SK-N-SH treated with all-trans-retinoic acid at 6 μM for 48 hours (cell line): ENCODE measurements around the gene ST6GALNAC3.
A peak's percentile ranks its signal among the peaks of the same experiment; 100 is the strongest.

ENCODE experiments used
- ATAC-seq: fragments of 200-7000 bp; cut with Tn5 transposase; 3 replicates; pipeline ENCODE4 v1.9.1; 2020; ENCODE audit warnings: mild to moderate bottlenecking, moderate library complexity
- ARNTL ChIP-seq: fragments of 450-650 bp; formaldehyde crosslinking; IDR thresholded peaks from 2 replicates; pipeline ENCODE4 v1.5.0; 2020; ENCODE audit warnings: low read depth, mild to moderate bottlenecking, moderate library complexity, borderline replicate concordance
- BACH2 ChIP-seq: fragments of 250-450 bp; sonication (Bioruptor Pico); IDR thresholded peaks from 2 replicates; pipeline ENCODE4 v1.9.0; 2021; ENCODE audit warnings: mild to moderate bottlenecking, borderline replicate concordance
- CSDC2 ChIP-seq: fragments of 250-450 bp; sonication (Bioruptor Pico); IDR thresholded peaks from 2 replicates; pipeline ENCODE4 v1.5.0; 2020; ENCODE audit warnings: mild to moderate bottlenecking, moderate library complexity
- ESRRG ChIP-seq: fragments of 250-450 bp; sonication (Bioruptor Pico); IDR thresholded peaks from 2 replicates; pipeline ENCODE4 v1.6.1; 2021; ENCODE audit warnings: mild to moderate bottlenecking
- GLIS3 ChIP-seq: fragments of 250-450 bp; sonication (Bioruptor Pico); IDR thresholded peaks from 2 replicates; pipeline ENCODE4 v1.5.0; 2020; ENCODE audit warnings: mild to moderate bottlenecking, moderate library complexity
- ISL1 ChIP-seq: fragments of 250-450 bp; sonication (Bioruptor Pico); IDR thresholded peaks from 2 replicates; pipeline ENCODE4 v2.1.2; 2022; ENCODE audit warnings: mild to moderate bottlenecking, moderate library complexity
- OSR1 ChIP-seq: fragments of 250-450 bp; sonication (Bioruptor Pico); IDR thresholded peaks from 2 replicates; pipeline ENCODE4 v1.8.0; 2022; ENCODE audit warnings: moderate library complexity, mild to moderate bottlenecking, inconsistent platforms
- POU6F1 ChIP-seq: fragments of 250-450 bp; sonication (Bioruptor Pico); IDR thresholded peaks from 2 replicates; pipeline ENCODE4 v1.8.0; 2021; ENCODE audit warnings: low read depth, mild to moderate bottlenecking, moderate library complexity, borderline replicate concordance
- PPARA ChIP-seq: fragments of 250-450 bp; sonication (Bioruptor Pico); IDR thresholded peaks from 2 replicates; pipeline ENCODE4 v1.5.0; 2020; ENCODE audit warnings: mild to moderate bottlenecking, borderline replicate concordance
- RARB ChIP-seq: fragments of 250-450 bp; sonication (Bioruptor Pico); IDR thresholded peaks from 2 replicates; pipeline ENCODE4 v1.8.0; 2021; ENCODE audit warnings: mild to moderate bottlenecking, moderate library complexity
- SNAI2 ChIP-seq: fragments of 250-450 bp; sonication (Bioruptor Pico); IDR thresholded peaks from 2 replicates; pipeline ENCODE4 v1.5.0; 2020; ENCODE audit warnings: mild to moderate bottlenecking, moderate library complexity
- TCF4 ChIP-seq: fragments of 250-450 bp; sonication (Bioruptor Pico); IDR thresholded peaks from 2 replicates; pipeline ENCODE4 v1.8.0; 2021; ENCODE audit warnings: mild to moderate bottlenecking, moderate library complexity, borderline replicate concordance
- TOX ChIP-seq: fragments of 250-450 bp; sonication (Bioruptor Pico); IDR thresholded peaks from 2 replicates; pipeline ENCODE4 v1.8.0; 2021; ENCODE audit warnings: mild to moderate bottlenecking, moderate library complexity, borderline replicate concordance
- TSHZ2 ChIP-seq: fragments of 250-450 bp; sonication (Bioruptor Pico); IDR thresholded peaks from 2 replicates; pipeline ENCODE4 v1.5.0; 2020; ENCODE audit warnings: mild to moderate bottlenecking, moderate library complexity
- ZC3H10 ChIP-seq: fragments of 250-450 bp; sonication (Bioruptor Pico); IDR thresholded peaks from 2 replicates; pipeline ENCODE4 v1.5.1; 2021; ENCODE audit warnings: mild to moderate bottlenecking, moderate library complexity
- ZFP3 ChIP-seq: fragments of 250-450 bp; sonication (Bioruptor Pico); IDR thresholded peaks from 2 replicates; pipeline ENCODE4 v1.5.0; 2020; ENCODE audit warnings: mild to moderate bottlenecking, moderate library complexity
- ZFP30 ChIP-seq: fragments of 450-650 bp; formaldehyde crosslinking; IDR thresholded peaks from 2 replicates; pipeline ENCODE4 v1.5.0; 2022; ENCODE audit warnings: mild to moderate bottlenecking, moderate library complexity
- ZNF70 ChIP-seq: fragments of 450-650 bp; formaldehyde crosslinking; IDR thresholded peaks from 2 replicates; pipeline ENCODE4 v1.5.0; 2020; ENCODE audit warnings: mild to moderate bottlenecking, moderate library complexity
- ZNF8 ChIP-seq: fragments of 450-650 bp; formaldehyde crosslinking; IDR thresholded peaks from 2 replicates; pipeline ENCODE4 v1.5.0; 2020; ENCODE audit warnings: mild to moderate bottlenecking, moderate library complexity
- TF ChIP-seq, protein P1 (sequence below): fragments of 250-450 bp; sonication (Bioruptor Pico); IDR thresholded peaks from 2 replicates; pipeline ENCODE4 v1.5.1; 2020; ENCODE audit warnings: low read depth, mild to moderate bottlenecking, moderate library complexity
- TF ChIP-seq, protein P2 (sequence below): fragments of 250-450 bp; sonication (Bioruptor Pico); IDR thresholded peaks from 2 replicates; pipeline ENCODE4 v1.5.1; 2021; ENCODE audit warnings: mild to moderate bottlenecking, moderate library complexity

Gene ST6GALNAC3

GRCh38 chr1:76083189-76083588 is 8.6 kb downstream of the ST6GALNAC3 start:
- ATAC-seq: no peak
- no peak for TF ChIP-seq ZNF8 (CRISPR knock-in tag)

DNA sequence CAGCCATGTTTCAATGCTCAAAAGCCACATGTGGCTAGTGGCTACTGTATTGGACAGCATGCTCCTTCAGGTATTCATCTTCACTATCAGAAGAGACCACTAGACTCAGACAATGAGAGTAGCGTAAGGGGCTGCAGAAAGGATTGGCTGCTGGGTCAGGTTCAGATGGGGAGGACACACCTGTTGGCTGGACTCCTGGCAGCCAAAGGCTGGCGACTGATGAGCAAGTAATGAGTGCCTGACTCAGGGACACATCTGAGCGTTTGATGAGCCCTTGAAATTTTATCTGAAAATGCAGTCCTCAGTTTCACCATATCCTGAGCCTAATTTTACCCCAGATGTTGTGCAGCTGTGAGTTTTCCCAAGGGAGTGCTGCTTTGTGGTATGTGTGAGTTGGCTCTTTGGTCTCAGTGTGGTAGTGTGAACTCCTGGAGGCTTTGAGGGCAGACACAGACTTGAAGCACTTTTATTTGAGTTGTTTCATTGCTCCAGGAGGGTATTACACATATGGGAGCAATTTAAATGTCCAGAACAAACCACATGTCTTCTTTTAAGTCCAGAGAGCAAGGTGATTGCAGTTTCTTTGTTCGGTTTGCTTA is 9.6 kb downstream of the ST6GALNAC3 start:
- ATAC-seq: no peak
- TF ChIP-seq PPARA (CRISPR knock-in tag): no peak
- TF ChIP-seq ARNTL (CRISPR knock-in tag): no peak
- no peak for TF ChIP-seq ZFP30 (CRISPR knock-in tag)
- TF ChIP-seq GLIS3: no peak
- TF ChIP-seq ZNF70 (CRISPR knock-in tag): no peak
- no peak for TF ChIP-seq ZC3H10
- TF ChIP-seq, protein P1, sequence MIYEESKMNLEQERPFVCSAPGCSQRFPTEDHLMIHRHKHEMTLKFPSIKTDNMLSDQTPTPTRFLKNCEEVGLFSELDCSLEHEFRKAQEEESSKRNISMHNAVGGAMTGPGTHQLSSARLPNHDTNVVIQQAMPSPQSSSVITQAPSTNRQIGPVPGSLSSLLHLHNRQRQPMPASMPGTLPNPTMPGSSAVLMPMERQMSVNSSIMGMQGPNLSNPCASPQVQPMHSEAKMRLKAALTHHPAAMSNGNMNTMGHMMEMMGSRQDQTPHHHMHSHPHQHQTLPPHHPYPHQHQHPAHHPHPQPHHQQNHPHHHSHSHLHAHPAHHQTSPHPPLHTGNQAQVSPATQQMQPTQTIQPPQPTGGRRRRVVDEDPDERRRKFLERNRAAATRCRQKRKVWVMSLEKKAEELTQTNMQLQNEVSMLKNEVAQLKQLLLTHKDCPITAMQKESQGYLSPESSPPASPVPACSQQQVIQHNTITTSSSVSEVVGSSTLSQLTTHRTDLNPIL: no peak
- TF ChIP-seq ZFP3: no peak
- no peak for TF ChIP-seq OSR1 (CRISPR knock-in tag)
- no peak for TF ChIP-seq TOX (CRISPR knock-in tag)
- TF ChIP-seq POU6F1 (CRISPR knock-in tag): no peak
- no peak for TF ChIP-seq ISL1 (CRISPR knock-in tag)
- no peak for TF ChIP-seq TSHZ2
- no peak for TF ChIP-seq BACH2 (CRISPR knock-in tag)
- TF ChIP-seq RARB: no peak
- TF ChIP-seq TCF4: no peak
- TF ChIP-seq, protein P2, sequence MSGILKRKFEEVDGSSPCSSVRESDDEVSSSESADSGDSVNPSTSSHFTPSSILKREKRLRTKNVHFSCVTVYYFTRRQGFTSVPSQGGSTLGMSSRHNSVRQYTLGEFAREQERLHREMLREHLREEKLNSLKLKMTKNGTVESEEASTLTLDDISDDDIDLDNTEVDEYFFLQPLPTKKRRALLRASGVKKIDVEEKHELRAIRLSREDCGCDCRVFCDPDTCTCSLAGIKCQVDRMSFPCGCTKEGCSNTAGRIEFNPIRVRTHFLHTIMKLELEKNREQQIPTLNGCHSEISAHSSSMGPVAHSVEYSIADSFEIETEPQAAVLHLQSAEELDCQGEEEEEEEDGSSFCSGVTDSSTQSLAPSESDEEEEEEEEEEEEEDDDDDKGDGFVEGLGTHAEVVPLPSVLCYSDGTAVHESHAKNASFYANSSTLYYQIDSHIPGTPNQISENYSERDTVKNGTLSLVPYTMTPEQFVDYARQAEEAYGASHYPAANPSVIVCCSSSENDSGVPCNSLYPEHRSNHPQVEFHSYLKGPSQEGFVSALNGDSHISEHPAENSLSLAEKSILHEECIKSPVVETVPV (CRISPR knock-in tag): no peak
- TF ChIP-seq ZNF8 (CRISPR knock-in tag): no peak
- no peak for TF ChIP-seq ESRRG (CRISPR knock-in tag)

DNA sequence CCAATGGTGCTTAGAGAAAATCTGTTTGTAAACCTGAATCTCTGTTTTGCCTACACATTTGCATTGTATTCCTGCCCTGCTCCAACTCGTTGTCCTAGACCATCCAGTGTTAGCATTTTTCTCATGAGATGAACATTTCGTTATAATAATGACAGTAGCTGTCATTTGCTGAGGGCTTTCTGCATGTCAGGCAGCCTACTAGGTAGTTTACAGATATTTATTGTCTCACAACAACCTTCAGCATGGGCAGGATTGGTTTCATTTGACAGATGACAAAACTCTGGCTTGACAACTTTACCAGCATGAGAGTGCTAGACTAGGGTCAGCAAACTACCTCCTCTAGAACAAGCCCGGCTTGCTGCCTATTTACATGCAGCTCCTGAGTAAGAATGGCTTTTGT is 10.1 kb downstream of the ST6GALNAC3 start:
- TF ChIP-seq ZNF70 (CRISPR knock-in tag) (no peak), ZFP30 (CRISPR knock-in tag) (no peak), PPARA (CRISPR knock-in tag) (no peak), RARB (no peak), ARNTL (CRISPR knock-in tag) (no peak), SNAI2 (CRISPR knock-in tag) (no peak), ISL1 (CRISPR knock-in tag) (no peak)
- TF ChIP-seq, protein P1: no peak
- ATAC-seq: no peak

- ATAC-seq: peak; percentile 33; the same call in 2 of the 3 replicates
Measured at GRCh38 chr1:76086109-76086508, 11.6 kb downstream of the ST6GALNAC3 start.

More at GRCh38 chr1:76086109-76086508, 11.6 kb downstream of the ST6GALNAC3 start:
- no peak for TF ChIP-seq TCF4
- TF ChIP-seq, protein P2 (CRISPR knock-in tag): no peak
- TF ChIP-seq CSDC2 (CRISPR knock-in tag): no peak
- TF ChIP-seq ZNF8 (CRISPR knock-in tag): no peak
